NOMO-1 treated with dmso at 0.1 percent for 144 hours (cell line): ENCODE results near the gene CALR3.

Experiments used
- DNase-seq: peaks from one replicate; lab custom pipeline; 2025; ENCODE audit not compliant: unreplicated experiment; lab: John Stamatoyannopoulos, UW

The CALR3 gene

DNA sequence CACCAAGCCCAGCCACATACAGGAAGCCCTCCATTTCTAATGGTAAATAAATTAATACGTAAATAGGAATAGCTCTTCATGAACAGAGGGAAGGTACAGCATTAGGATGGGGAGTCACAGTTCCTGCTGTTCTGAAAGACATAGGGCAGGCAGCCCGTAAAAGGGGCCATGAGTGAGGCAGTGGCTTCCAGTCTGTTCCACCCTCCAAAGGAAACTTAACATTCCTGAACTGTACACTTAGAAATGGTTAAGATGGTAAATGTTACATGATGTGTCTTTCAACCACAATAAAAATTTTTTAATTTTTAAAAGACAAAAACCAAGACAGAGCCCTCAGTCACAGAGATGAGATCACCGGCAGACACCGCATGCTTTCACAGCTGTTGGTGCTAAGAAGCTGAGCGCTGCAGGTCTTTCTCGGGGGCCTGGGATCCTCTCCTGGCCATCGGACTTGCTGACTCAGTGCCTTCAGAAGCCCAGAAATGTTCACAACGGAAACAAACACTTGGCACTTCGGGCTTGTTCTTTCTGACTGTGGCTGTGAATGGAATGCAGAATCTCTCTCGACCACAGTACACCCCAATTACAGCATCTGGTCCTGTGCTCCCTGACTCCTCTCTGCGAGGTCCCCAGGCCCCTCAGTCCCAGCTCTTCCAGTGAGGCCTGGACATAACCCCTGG lies 60.6 kb downstream of the CALR3 start:
- DNase-seq: no peak

- no peak for DNase-seq
Observed at GRCh38 chr19:16433986-16434385, 62.0 kb downstream of the CALR3 start.

DNA sequence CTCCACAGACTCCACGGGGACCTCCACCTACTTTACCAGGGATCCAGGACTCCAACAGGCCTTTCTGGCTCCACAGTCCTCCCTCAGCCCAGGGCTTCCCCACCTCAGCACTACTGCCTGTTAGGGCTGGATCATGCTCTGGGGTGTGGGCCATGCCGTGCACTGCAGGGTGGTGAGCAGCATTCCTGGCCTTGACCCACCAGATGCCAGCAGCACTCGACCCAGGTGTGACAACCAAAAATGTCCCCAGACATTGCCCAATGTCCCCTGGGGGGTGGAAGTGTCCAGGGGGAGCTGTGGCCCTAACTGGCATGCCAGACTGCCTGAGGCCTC lies 66.2 kb downstream of the CALR3 start:
- DNase-seq: no peak

DNA sequence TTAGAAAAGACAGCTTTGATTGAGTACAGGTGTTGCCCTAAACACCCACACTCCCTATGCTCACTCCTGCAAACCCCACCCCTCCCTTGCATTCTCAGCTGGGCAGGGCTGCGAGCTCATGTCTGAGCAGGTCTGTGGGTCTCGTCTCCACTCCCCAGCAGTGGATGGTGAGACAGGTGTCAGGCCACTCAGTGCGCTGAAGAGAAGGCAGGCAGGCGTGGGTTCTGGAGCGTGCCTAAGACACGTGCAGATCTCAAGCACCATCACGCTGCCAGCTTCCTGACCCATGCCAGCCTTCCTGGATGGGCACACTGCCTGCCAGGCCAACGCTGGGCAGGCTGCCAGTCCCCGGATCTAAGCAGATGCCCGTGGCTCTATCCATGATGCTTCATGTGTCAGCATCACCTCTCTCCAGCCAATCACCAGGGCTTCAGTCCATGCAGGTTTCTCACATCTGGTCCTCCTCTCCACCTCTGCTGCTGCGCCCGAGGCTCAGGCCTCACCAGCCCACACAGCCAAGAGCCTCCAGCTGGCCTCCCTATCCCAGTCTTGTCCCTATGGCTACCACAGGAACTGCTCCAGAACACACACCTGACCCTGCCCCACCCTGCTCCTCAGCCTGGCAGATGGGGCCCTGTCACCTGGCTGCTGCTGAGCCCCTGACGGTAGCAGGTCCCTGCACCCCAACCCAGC lies 66.8 kb downstream of the CALR3 start:
- no peak for DNase-seq
